ENCODE measurements around the gene DUXB. TPM values are rescaled to one million over a fixed set of nuclear protein-coding genes. Genes with fewer than 3 reads are reported as not detected.
A peak's percentile ranks its signal among the peaks of the same experiment; 100 is the strongest.

The DUXB gene
- total and polyA plus RNA-seq, 4 donors, result 0.42 TPM; not detected in 3

- whole genome bisulfite sequencing, result 95% methylated on average over 4 of the region's 4 CpGs
- Histone ChIP-seq H3K9me3 (ENCODE audit: control insufficient read depth in 4 of 4, low read length in 3 of 4) (no peaks in the 10 kb centered on the region), H3K9ac (ENCODE audit: low read depth in 1 of 2, low read length in 2 of 2) (no peak within 1 kb of the TSS), H3K27me3 (ENCODE audit: control insufficient read depth in 4 of 4, insufficient read depth in 4 of 4, low read length in 3 of 4) (no peaks in the 10 kb centered on the region), H3K4me1 (ENCODE audit: control insufficient read depth in 4 of 4, insufficient read depth in 4 of 4, low read length in 3 of 4) (no peaks in the 10 kb centered on the region), H3K4me3 (ENCODE audit: low read depth in 1 of 3, low read length in 3 of 3) (no peak within 1 kb of the TSS), H3K36me3 (ENCODE audit: control insufficient read depth in 4 of 4, insufficient read depth in 3 of 4, low read depth in 1 of 4, low read length in 3 of 4) (no peaks in the 10 kb centered on the region), H3K27ac (ENCODE audit: low read depth in 1 of 2, low read length in 2 of 2) (no peak within 1 kb of the TSS)
- TF ChIP-seq FOXA1 (IDR thresholded peaks at IDR 0.05), result no peak
- TF ChIP-seq ATF3 (IDR thresholded peaks at IDR 0.05), result no peak
- no peak for TF ChIP-seq SP1 (IDR thresholded peaks at IDR 0.05)
- no peak for TF ChIP-seq FOXA2 (IDR thresholded peaks at IDR 0.05)
- no peak for TF ChIP-seq TAF1 (conservative IDR thresholded peaks at IDR 0.05)
- no peak for TF ChIP-seq GABPA (IDR thresholded peaks at IDR 0.05 in 1 of 2, conservative IDR thresholded peaks at IDR 0.05 in 1 of 2)
- DNase-seq (ENCODE audit: low spot score), result no peak
Observed at GRCh38 chr16:75676909-75677308, 24.4 kb downstream of the DUXB start, which contains the start of gene CPHXL2. Gene CPHXL2 (minus strand): TSS chr16:75677009. CDS start chr16:75676999, 10 bp downstream.

GRCh38 chr16:75667503-75667902 lies 33.8 kb downstream of the DUXB start:
- no peak for DNase-seq (ENCODE audit: low spot score)
- Histone ChIP-seq H3K27ac (ENCODE audit: low read depth in 1 of 2, low read length in 2 of 2) (no peak overlapping the region), H3K27me3 (ENCODE audit: control insufficient read depth in 4 of 4, insufficient read depth in 4 of 4, low read length in 3 of 4) (no peaks in the 10 kb centered on the region), H3K9me3 (ENCODE audit: control insufficient read depth in 4 of 4, low read length in 3 of 4) (no peaks in the 10 kb centered on the region), H3K36me3 (ENCODE audit: control insufficient read depth in 4 of 4, insufficient read depth in 3 of 4, low read depth in 1 of 4, low read length in 3 of 4) (no peaks in the 10 kb centered on the region), H3K4me1 (ENCODE audit: control insufficient read depth in 4 of 4, insufficient read depth in 4 of 4, low read length in 3 of 4) (no peaks in the 10 kb centered on the region), H3K4me3 (ENCODE audit: low read depth in 1 of 3, low read length in 3 of 3) (no peak overlapping the region), H3K9ac (ENCODE audit: low read depth in 1 of 2, low read length in 2 of 2) (no peak overlapping the region)
- TF ChIP-seq HNF4A (conservative IDR thresholded peaks at IDR 0.05), result no peak
- TF ChIP-seq TAF1 (conservative IDR thresholded peaks at IDR 0.05), result no peak
- no peak for TF ChIP-seq SP1 (IDR thresholded peaks at IDR 0.05)
- TF ChIP-seq REST (IDR thresholded peaks at IDR 0.05), result no peak
- TF ChIP-seq RXRA (IDR thresholded peaks at IDR 0.05), result no peak
- TF ChIP-seq JUND (IDR thresholded peaks at IDR 0.05), result no peak

- DNase-seq (ENCODE audit: low spot score), result no peak
- whole genome bisulfite sequencing, result 84% methylated on average over 4 of the region's 4 CpGs
- peaks cover 9 to 30% (median 27%) of the 10 kb centered on the region in 4 donors for H3K36me3 ChIP-seq (ENCODE audit: control insufficient read depth in 4 of 4, insufficient read depth in 3 of 4, low read depth in 1 of 4, low read length in 3 of 4)
Observed at GRCh38 chr16:75660726-75661302, 40.4 kb downstream of the DUXB start.

More at GRCh38 chr16:75660726-75661302, 40.4 kb downstream of the DUXB start:
- Histone ChIP-seq H3K4me1 (ENCODE audit: control insufficient read depth in 4 of 4, insufficient read depth in 4 of 4, low read length in 3 of 4) (no peaks in the 10 kb centered on the region), H3K9me3 (ENCODE audit: control insufficient read depth in 4 of 4, low read length in 3 of 4) (no peaks in the 10 kb centered on the region), H3K4me3 (ENCODE audit: low read depth in 1 of 3, low read length in 3 of 3) (no peak overlapping the region), H3K27ac (ENCODE audit: low read depth in 1 of 2, low read length in 2 of 2) (no peak overlapping the region), H3K9ac (ENCODE audit: low read depth in 1 of 2, low read length in 2 of 2) (no peak overlapping the region), H3K27me3 (ENCODE audit: control insufficient read depth in 4 of 4, insufficient read depth in 4 of 4, low read length in 3 of 4) (no peaks in the 10 kb centered on the region)
- TF ChIP-seq RAD21 (IDR thresholded peaks at IDR 0.05) (peak in 1 of 2 donors; percentile 23), CTCF (IDR thresholded peaks at IDR 0.05; ENCODE audit: low read depth, low read length, missing input control) (no peak)

All from liver (tissue), 9 donors.